HG02623 (cell line): ENCODE results near the gene INKA2.
A peak's percentile ranks its signal among the peaks of the same experiment; 100 is the strongest.

ENCODE experiments used
- ATAC-seq: cut with Tn5 transposase; IDR thresholded peaks from one replicate; pipeline ENCODE4 v1.9.1; 2021; ENCODE audit warnings: moderate library complexity; ENCODE audit not compliant: unreplicated experiment

INKA2 gene

DNA sequence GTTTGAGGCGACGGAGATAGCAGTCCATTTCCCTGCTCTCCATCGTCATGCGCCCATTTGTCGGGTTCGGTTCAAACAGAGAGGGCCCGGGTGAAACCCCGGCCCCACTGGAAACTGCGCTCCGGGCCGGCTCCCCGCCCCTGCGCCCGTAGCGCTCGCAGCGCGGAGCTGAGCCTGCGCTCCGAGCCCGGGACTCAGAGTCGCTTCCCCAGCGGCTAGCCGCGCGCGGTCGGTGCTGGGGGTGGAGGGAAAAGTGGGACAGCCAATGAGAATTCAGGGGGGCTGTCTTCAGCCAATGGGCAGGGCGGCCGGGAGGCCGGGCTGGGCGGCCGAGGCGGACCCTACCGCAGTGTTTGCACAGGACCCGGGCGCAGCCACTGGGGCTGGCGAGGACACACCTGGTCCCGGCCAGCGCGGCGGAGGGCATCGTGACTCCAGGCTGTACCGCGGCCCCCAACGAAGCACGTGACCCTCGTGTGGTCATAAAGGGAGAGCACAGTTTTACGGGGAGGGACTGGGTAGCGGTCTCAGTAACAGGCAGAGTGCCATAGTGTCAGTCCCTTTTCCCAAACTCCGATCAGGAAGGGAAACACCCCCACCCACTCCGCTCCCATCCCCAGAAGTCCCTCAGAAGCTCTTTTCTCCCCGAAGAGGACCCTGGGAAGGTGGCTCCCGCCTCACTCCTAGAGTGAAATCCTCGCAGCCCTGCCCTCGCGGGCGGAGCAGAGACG lies at the start of gene INKA2:
Gene INKA2, minus strand, starts transcription at position 202 of the 731 bp plus-strand sequence. Its CDS starts 153 bp downstream, at position 49.
- peak; percentile 81 for ATAC-seq

DNA sequence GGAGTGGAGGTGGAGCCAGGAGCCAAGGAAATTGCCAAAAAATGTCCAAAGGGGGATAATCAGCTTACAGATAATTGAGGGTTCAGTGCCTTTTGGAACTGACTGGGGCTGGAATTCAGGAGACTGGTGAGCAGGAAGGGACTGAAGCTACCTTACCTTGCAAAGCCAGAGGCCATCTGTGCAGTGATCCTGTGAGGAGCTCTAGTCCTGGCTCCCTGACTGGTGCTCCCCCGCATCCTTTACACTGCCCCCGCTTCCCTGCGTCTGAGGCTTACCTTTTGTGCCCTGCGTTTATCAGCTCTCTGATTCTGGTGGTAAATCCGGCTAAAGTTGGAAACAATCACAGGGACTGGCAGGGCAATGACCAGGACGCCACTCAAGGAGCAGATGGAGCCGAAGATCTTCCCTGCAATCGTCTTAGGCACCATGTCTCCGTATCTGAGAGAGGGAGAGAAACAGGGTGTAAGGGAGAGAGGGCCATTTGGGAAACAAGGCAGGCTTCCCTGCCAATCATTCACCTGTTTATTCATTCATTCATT lies 47.5 kb upstream of the INKA2 start:
- no peak for ATAC-seq

DNA sequence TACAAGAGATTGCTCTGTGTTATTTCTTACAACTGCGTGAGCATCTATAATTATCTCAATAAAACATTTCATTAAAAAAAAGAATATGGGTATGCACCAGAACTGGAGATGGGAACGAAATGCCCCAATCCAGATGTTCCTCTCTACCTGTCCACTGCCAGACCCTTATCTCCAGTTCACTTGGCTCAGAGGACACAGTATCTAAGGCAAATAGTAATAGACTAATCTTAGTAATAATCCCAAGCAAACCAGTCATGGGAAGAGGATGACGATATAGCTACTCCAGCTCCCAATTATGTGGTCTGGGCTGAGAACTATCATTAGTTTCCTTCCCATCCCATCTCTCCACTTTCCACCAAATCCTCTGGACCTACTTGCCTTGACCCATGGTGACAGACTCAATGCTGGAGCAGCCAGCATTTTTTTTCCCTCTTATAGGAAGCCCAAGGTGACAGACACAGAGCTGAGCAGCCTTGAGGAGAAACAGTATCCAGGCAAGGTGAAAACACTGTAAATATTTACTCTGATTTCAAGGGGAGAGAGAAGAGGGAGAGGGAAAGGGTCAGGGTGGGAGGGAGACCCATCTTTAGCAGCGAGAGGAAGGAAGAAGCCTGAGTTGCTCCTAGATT lies 45.2 kb upstream of the INKA2 start:
- no peak for ATAC-seq

DNA sequence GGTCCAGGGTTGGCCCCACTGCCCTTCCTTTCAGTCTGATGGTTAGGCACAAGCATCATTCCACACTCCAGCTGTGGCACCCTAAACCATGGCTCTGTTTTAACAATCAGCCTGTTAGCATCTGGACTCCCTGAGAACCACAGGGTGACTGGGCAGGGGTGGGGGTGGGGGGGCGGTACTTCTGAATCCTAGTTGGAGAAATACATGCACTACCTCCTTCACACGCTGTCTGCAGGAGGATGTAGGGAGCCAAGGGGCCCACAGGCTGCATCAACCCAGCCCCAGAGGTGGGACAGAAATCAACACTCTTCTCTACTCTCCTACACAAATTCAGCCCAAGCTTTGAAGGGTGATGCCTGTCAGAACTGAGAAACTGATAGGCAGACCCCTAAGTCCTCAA lies 40.4 kb upstream of the INKA2 start:
- no peak for ATAC-seq

DNA sequence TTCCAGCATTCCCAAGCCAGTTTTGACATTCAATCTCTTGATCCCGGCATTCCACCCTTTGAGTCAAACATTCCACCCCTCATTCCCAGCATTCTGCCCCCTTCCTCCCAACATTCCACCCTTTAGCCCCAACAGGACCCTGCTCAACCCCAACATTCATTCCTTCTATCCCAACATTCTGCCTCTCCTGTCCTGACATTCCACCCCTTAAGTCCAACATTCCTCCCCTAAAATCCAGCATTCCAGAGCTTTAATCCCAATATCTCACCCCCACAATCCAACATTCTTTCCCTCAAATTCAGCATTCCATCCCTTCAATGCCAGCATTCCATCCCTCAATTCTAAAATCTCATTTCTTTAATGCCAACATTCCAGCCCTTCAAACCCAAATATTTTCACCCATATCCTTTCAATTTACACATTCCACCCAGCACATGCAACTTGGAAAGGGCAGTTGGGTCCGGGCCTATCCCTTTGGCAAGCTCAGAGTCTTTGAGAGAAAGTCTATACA lies 39.4 kb upstream of the INKA2 start:
- no peak for ATAC-seq

DNA sequence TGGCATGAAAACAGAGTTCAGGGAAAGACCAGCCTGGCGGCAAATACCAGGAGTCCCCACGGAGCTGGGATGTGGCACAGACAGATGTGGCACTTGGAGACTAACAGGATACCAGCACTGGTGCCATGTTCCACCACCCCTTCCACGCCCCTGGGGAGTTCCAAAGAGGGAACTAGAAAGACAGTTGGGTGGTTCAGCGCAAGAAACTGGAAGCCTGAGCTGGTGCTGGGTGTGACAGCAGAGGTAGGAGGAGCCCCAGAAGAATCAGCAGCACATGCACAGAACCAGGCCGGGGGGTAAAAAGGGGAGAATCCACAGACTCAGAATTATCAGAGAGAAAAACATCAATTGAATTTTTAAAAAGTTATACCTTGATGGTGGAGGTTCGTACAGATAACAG lies 38.9 kb upstream of the INKA2 start:
- ATAC-seq, result no peak

DNA sequence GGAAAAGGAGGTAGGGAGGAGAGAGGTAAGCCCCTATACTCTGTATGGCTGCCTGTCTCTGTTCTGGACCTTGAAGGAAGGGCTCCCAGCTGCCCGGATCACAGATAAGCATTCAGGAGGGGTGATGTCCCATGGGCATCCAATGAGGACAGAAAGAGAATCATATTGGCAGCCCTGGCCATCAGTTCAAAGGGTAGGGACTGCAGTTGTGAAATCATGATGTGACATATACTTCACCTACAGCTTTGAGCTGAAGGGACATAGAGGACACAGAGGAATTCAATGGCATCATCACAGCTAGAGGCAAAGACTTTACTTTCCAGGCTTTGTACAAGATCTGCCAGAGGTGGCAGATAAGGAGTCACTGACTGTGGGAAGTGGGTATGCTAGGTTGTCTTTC lies 38.1 kb upstream of the INKA2 start:
- ATAC-seq, result no peak

DNA sequence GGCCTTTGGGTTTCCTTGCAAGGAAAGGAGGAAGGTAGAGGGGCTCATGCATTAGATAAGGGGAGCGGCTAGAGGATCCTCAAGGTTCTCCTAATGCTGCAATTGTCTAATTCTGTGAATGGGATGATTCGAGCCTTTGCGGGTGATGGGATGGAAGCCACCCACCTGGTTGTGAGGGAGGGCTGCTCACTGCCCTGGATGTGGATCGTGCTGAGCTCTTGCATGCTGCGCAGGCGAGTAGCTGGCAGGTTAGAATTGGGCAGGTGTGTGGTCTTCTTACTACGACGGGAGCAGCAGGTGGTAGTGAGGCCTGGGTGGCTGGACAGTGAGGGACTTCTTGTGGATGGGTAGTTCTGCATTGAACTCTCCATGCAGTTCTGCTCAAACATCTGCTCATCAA lies 37.7 kb upstream of the INKA2 start:
- no peak for ATAC-seq

DNA sequence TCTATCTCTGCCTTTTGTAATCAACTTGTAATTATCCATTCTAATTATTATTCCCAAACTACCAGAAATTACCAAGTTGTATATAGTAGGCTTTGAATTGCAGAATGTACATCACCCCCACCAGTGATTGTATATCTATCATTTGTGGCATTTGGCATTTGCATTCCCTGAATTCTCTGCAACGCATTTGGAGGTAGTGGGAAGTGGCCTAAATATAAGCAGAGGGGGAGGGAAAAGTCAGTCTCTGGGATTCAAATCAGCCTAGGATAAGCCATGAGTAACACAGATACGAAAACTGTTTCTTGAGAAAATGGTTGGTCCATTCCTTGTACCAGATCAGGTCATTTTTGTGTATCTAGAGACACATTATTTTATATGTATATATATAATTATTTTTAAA lies 37.2 kb upstream of the INKA2 start:
- no peak for ATAC-seq

DNA sequence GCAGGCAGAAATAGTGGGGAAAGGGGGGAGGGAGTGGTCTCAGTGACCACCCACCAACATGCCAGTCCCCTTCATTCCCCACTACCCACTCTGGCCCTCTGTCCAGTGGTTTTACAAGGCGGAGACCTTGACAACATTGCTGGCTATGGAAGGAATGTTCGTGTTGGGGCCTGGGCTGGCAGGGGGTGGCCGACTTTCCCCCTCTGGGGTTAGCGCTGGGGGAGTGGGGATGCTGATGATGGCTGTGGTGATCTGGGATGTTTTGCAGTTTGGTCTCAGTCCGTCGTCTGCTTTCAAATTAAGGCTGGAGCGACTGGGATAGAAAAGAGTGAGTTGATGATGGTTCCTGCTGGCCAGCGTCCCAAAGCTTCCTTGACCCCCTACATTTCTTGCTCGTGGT lies 36.8 kb upstream of the INKA2 start:
- ATAC-seq, result no peak

DNA sequence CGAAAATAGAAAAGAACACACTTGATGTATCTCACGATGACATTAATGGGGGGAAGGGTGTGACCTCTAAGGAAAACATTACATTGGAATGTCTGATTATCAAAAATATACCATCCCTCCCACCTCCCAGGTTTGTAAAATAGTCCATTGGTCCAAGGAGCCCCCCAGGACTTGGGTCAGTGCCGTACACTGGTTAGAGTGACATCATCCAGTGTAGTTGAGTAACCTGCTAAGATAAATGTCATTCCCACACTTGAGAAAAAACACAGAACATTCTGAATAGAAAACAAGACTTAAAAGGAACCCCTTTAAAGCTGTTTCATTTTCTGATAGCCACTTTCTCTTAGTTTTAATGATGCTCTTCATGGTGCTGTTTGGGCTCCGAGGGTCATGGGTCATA lies 31.7 kb upstream of the INKA2 start:
- ATAC-seq, result no peak

DNA sequence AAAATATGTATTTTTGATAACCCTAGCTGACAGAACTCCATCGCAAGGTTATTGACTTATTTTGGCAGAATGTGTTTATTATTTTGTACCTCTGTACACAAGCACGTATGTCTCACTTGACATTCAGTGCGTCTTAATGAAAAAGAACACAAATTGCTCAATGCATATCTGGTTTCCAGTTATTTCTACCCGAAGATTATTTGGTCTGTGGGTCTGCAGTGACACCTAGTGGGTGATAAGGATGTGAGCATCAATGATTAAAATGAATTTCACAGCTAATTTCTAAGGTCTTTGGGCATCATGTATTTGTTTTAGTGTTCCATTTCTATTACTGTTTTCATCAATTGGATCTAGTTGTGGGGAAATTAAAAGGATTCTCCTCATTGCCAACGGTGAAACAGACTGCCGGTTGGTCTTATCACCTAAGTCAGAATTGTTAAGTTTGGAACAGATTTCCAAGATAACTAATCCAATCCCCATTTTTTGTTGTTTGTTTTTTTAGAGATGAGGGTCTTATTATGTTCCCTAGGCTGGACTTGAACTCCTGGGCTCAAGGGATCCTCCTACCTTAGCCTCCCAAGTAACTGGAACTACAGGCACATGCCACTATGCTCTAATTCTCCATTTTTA lies 30.4 kb upstream of the INKA2 start:
- no peak for ATAC-seq

DNA sequence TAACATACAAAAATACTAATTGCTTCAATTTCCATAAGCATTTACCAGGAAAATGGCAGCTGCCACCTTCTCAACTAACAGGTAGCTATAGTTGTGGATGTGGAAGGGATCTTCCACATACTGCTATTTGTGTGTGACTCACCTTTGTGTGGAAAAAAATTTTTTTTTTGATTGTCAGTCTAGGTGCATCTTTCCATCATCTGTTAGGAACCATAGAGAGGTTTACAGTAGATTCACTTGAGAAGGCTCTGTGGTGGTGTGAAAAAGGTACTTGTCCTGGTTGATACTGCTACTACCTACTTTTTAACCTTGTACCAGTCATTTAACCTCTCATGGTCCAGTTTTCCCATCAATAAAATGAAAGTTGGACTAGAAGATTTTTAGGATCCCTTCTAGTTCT lies 29.4 kb upstream of the INKA2 start:
- ATAC-seq, result no peak

DNA sequence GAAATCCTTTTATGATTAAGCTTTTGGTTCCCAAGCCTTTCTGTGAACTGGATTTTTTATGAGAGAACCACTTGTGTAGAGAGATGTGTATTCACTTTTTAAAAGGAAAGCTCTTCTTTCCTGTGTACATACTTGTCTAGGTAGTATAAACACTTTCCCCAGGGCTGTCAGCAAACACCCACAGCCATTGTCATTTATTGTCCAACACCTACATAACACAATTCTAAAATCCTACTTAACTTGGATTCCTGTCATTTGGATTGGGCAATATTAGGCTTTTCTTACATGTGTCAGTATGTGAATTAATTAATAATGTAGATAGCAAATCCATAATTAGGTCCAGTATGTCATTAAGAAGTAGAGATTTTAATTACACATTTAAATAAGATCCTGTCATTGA lies 28.8 kb upstream of the INKA2 start:
- ATAC-seq, result no peak

DNA sequence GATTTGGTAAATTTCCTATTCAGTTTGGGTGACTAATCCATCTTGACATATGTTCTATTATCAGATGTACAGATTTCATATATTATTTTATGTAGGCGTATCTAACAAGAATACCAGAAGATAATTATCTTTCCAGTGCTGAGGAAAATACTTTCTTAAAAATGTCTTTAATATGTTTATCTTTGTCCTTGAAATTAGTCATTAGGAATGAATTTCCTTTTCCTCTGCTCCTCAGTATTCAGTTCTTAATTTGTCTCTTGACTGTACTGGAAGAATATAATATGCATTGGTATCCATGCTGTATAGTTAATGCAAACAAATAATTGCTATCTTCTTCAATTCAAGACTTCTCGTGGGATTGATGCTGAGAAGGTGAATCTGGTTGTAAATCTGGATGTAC lies 23.1 kb upstream of the INKA2 start:
- no peak for ATAC-seq

DNA sequence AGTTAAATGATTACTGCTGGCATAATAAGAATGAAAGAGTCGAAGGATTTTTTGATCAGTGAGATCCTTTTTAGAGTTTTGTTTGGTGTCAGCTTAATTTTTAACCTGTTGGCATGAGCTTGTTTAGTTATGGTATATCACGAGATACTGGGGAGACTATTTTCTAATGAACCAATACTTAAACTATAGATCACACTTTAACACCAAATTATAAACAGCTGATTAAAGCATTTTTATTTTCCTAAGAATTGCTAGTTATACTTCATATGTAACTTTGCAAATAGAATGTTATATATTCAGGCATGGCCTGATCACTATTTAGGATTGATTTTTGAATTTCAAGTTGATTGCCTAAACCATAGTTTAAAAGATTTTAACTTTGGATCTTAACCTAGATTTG lies 22.5 kb upstream of the INKA2 start:
- ATAC-seq, result no peak

DNA sequence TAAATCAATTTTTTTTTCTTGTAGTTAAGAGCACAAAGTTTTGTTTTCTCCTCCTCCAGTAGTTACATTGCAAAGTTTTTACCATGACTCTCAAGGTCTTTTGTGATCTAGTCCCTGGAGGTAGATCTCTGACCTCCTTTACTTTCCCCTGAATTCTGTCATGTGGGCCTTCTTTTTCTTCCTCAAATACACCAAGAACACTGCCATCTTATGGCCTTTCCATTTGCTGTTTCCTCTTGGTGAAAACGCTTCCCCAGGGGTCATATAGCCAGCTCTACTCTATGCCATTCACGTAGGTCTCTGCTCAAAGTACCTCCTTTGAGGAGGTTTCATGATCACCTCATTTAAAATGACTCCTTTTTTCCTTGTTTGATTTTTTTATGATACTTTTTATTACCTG lies 19.2 kb upstream of the INKA2 start:
- ATAC-seq, result no peak

DNA sequence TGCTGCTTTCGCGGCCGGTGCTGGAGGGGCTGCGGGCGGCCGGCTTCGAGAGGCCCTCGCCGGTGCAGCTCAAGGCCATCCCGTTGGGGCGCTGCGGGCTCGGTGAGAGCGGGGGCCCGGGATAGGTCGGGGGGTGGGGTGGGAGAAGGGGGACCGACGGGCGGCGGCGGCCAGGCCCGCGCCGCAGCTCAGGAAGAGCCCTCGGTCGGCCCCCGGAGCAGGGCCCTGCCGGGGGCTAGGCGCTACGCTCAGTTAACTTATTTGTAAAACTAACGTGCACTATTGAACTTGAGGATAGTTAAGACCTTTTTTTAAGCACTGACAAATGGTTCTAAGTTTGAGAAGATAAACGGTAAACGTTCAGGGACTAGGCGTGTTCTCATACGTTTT lies 16.9 kb upstream of the INKA2 start:
- ATAC-seq, result peak; percentile 2

DNA sequence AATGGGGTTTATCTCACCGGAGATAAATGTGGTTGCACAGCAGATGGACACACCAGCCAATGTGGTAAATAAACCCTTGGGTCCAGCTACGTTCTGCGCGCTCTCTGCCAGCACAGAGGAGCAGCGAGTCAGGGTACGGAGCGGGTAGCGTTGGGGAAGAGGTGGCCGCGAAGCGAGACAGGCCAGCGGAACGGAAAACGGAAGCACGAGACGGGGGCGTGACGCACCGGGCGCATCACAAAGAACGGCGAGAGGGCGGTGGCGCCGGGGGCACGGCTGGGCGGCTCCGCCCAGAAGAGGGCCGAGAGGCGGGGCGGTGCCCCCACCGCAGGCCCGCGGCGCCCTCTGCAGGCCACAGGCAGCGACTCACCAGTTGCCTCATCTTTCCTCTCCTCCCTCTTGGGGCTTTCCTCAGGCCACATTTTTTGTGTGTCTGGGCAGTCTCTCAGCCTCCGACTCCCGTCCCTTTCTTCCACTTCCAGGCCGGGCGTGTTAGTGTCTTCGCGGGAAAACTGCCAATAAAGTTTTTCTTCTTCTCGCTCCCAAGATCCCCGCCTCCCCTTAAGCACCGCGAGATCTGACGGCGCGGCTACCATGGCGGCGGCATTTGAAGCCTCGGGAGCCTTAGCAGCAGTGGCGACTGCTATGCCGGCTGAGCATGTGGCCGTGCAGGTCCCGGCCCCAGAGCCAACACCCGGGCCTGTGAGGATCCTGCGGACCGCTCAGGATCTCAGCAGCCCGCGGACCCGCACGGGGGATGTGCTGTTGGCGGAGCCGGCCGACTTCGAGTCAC lies 16.3 kb upstream of the INKA2 start, which contains the start of gene DDX20:
Gene DDX20, plus strand, starts transcription at position 571 of the 793 bp plus-strand sequence. Its CDS starts 24 bp downstream, at position 595.
- peak; percentile 88 for ATAC-seq

DNA sequence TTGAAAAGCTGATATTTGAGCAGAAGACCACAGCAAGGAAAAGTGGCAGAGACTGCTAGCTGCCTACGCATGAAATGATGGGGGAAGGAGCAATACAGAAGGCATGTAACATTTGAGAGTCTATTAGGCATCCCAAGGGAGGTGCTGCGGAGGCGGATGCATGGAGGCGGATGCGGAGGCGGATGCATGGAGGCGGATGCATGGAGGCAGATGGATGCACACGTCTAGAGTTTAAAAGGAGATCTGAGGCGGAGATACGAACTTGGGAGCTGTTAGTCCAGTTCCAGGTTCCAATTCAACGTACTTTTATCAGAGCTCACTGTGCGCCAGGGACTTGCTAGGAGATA lies 15.8 kb upstream of the INKA2 start:
- ATAC-seq, result no peak

DNA sequence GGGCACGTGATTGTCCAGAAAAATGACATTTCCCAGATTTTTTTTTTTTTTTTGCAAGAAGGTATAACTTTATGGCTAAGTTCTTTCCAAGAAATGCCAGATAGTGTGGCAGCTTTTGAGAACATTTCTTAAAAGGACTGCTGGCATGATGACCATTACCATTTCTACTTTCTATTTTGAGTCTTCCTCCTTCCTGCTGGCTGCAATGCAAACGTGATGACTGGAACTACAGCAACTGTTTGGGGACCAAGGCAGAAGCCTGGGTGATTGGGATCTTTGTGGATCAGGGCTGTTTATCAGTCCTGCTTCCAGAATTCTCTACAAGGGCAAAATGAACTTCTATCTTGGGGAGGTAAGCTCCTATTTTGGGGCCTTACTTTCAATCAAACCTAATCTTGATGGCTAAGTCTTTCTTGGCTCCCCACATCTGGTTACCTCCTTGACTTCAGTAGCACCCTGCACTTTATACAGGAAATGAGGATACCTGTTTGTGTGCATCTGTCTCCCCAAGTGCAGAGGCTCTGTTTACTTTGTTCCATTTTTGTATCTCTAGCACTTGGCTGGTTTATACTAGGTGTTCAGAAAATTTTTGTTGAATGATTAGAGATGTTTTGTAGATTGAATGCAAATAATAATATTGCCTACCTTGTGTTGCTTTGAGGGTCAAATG lies 12.8 kb upstream of the INKA2 start:
- no peak for ATAC-seq
